SW 1271 (cell line): ENCODE results near the gene PSMG1.
"Not testable (repeated sequence)": the region's sequence is repeated elsewhere in the genome, so short reads cannot be mapped to it uniquely, and the experiment has no call there.

Source experiments
- DNase-seq, 2 experiments: peaks; one replicate each; lab custom pipeline; 2025; lab: John Stamatoyannopoulos, UW

Gene PSMG1

GRCh38 chr21:39156024-39156423 lies 27.2 kb downstream of the PSMG1 start:
- DNase-seq, result no peak

GRCh38 chr21:39155578-39155977 lies 27.7 kb downstream of the PSMG1 start:
- DNase-seq, result no peak

- DNase-seq, result no peak
These were observed 29.4 kb downstream of the PSMG1 start for GRCh38 chr21:39153842-39154241.

- DNase-seq, result no peak
These were observed 29.9 kb downstream of the PSMG1 start for GRCh38 chr21:39153373-39153772.

- DNase-seq, result no peak
These were observed 31.0 kb downstream of the PSMG1 start for GRCh38 chr21:39152271-39152670.

- DNase-seq, result no peak
These were observed 32.4 kb downstream of the PSMG1 start for GRCh38 chr21:39150877-39151276.

GRCh38 chr21:39150316-39150715 lies 32.9 kb downstream of the PSMG1 start:
- no peak for DNase-seq

- DNase-seq, result no peak
These were observed 33.4 kb downstream of the PSMG1 start for GRCh38 chr21:39149882-39150281.

- no peak for DNase-seq
These were observed 34.3 kb downstream of the PSMG1 start for GRCh38 chr21:39148975-39149374.

GRCh38 chr21:39144191-39144590 lies 39.1 kb downstream of the PSMG1 start:
- no peak for DNase-seq

GRCh38 chr21:39142972-39143371 lies 40.3 kb downstream of the PSMG1 start:
- DNase-seq, result no peak

GRCh38 chr21:39141502-39141901 lies 41.7 kb downstream of the PSMG1 start:
- no peak for DNase-seq

- DNase-seq, result no peak
These were observed 45.7 kb downstream of the PSMG1 start for GRCh38 chr21:39137248-39138178.

GRCh38 chr21:39136711-39137110 lies 46.5 kb downstream of the PSMG1 start:
- DNase-seq, result no peak

- DNase-seq, result not testable (repeated sequence)
These were observed 47.1 kb downstream of the PSMG1 start for GRCh38 chr21:39136138-39136537.

GRCh38 chr21:39134288-39134810 lies 48.9 kb downstream of the PSMG1 start:
- no peak for DNase-seq

- no peak for DNase-seq
These were observed 51.0 kb downstream of the PSMG1 start for GRCh38 chr21:39132248-39132647.

- DNase-seq, result no peak
These were observed 51.5 kb downstream of the PSMG1 start for GRCh38 chr21:39131791-39132190.

- no peak for DNase-seq
These were observed 55.7 kb downstream of the PSMG1 start for GRCh38 chr21:39127506-39127905.

- DNase-seq, result no peak
These were observed 56.8 kb downstream of the PSMG1 start for GRCh38 chr21:39126486-39126806.

- DNase-seq, result peak in 1 of 2 experiments; percentile 32
These were observed 57.3 kb downstream of the PSMG1 start for GRCh38 chr21:39125752-39126485.
